Activated naive CD4-positive, alpha-beta T cell treated with anti-CD3 and anti-CD28 coated beads, Interleukin-2, amount 10 ng/mL, durations not matched to agents 7 days and 5 days (primary cell): ENCODE data around the gene FDPS.

Source experiments
- CTCF ChIA-PET: fragments of 350-600 bp; sonication (Branson Sonifier 250); formaldehyde crosslinking; loops from one replicate; lab custom pipeline; 2021; ENCODE audit warnings: antibody characterized with exemption; lab: Charles Lee
- DNase-seq: peaks from one replicate; pipeline ENCODE4 v3.0.0-alpha.2; 2020
- H3K27ac Mint-ChIP-seq: one replicate; pipeline ENCODE4 v1.8.0; 2021; ENCODE audit warnings: mild to moderate bottlenecking, moderate library complexity, mixed read lengths
- H3K27me3 Mint-ChIP-seq: one replicate; pipeline ENCODE4 v1.8.0; 2021; ENCODE audit warnings: mild to moderate bottlenecking, mixed read lengths
- H3K36me3 Mint-ChIP-seq: one replicate; pipeline ENCODE4 v1.8.0; 2021; ENCODE audit warnings: mixed read lengths
- H3K4me1 Mint-ChIP-seq: one replicate; pipeline ENCODE4 v1.8.0; 2021; ENCODE audit warnings: mixed read lengths
- H3K4me3 Mint-ChIP-seq: one replicate; pipeline ENCODE4 v1.8.0; 2021; ENCODE audit warnings: mild to moderate bottlenecking, moderate library complexity, mixed read lengths
- H3K9me3 Mint-ChIP-seq: one replicate; pipeline ENCODE4 v1.8.0; 2021; ENCODE audit warnings: mixed read lengths

Gene FDPS

DNA sequence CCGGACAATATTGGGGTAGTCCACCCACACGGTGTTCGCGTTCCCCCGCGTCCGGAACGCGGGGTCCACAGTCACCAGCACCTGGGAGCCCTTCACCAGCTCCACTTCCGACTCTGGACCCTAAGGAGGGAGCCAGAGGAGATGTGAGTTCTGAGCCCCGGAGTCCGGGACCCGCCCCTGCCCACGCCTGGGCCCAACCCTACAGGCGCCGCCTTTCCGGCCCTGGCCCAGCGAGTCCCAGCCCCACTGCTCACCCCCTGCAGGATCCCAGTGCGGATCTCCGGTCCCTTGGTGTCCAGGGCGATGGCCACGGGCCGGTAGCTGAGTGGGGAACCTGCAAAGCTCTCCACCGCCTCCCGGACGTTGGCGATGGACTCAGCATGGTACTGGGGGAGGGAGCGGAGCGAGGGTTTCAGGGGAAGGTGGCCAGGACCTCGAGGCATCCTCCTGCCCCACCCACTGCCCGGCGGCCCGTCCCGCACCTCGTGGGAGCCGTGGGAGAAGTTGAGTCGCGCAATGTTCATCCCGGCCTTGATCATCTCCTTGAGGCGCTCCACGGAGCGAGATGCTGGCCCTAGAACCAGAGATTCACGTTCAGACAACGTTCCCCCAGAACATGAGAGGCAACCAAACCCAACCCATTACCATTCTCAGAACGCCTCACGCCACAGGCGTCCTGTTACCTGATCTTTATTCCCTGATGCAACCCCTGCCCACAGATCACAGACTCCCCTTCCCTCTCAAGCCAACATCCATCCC is 13.3 kb upstream of the FDPS start:
- no peak overlapping the region for H3K4me3 Mint-ChIP-seq
- no peaks in the 10 kb centered on the region for H3K36me3 Mint-ChIP-seq
- CTCF ChIA-PET = no interaction called here
- H3K4me1 Mint-ChIP-seq = peaks cover 13% of the 10 kb centered on the region
- peaks cover 82% of the 10 kb centered on the region for H3K27me3 Mint-ChIP-seq
- DNase-seq = no peak
- no peak overlapping the region for H3K27ac Mint-ChIP-seq
- no peaks in the 10 kb centered on the region for H3K9me3 Mint-ChIP-seq

DNA sequence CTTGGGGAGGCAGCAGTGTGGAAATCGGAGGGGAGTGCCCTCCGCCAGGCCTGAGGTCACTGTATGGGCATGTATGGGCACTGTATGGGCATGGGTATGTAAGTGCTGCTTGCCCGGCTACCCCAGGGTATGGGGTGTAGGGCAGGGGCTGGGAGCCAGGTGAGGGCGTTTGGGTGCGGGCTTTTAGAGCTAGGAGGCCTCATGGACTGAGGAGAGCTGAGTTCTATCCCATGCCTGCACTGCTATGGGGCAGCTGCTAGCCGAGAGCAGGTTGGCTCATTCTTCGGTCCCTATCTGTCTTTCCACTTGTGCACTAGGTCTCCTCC is 12.8 kb upstream of the FDPS start:
- Mint-ChIP-seq H3K27ac (no peak overlapping the region), H3K9me3 (no peaks in the 10 kb centered on the region), H3K4me1 (peaks cover 13% of the 10 kb centered on the region), H3K4me3 (no peak overlapping the region), H3K36me3 (no peaks in the 10 kb centered on the region), H3K27me3 (peaks cover 84% of the 10 kb centered on the region)
- DNase-seq = no peak
- CTCF ChIA-PET = no interaction called here

- Mint-ChIP-seq H3K4me3 (no peak overlapping the region), H3K9me3 (no peaks in the 10 kb centered on the region), H3K4me1 (peaks cover 13% of the 10 kb centered on the region), H3K36me3 (no peaks in the 10 kb centered on the region), H3K27me3 (peaks cover 83% of the 10 kb centered on the region), H3K27ac (no peak overlapping the region)
- DNase-seq = no peak
- CTCF ChIA-PET = no interaction called here
These were observed 12.0 kb upstream of the FDPS start for GRCh38 chr1:155296661-155297060.

DNA sequence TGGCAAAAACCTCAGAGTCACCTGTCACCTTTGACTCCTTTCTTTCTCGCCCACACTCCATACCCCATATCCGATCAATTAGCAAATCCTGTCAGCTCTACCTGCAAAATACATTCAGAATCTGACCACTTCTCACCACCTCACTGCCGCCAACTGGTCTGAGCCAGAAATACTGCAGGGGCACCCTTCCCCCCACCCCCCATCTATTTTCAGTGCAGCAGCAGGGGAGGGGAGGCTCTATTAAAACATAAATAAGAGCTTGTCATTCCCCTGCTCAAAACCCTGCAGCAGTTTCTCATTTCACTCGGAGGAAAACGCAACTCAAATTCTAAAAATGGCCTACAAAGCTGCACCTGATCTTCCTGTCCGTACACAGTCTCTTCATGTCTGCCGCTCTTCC is 11.3 kb upstream of the FDPS start:
- CTCF ChIA-PET = no interaction called here
- Mint-ChIP-seq H3K9me3 (no peaks in the 10 kb centered on the region), H3K36me3 (no peaks in the 10 kb centered on the region), H3K4me3 (no peak overlapping the region), H3K27ac (no peak overlapping the region), H3K4me1 (peaks cover 13% of the 10 kb centered on the region), H3K27me3 (peaks cover 75% of the 10 kb centered on the region)
- DNase-seq = no peak

GRCh38 chr1:155300024-155300423 is 8.6 kb upstream of the FDPS start:
- no peaks in the 10 kb centered on the region for H3K36me3 Mint-ChIP-seq
- peaks cover 57% of the 10 kb centered on the region for H3K27me3 Mint-ChIP-seq
- CTCF ChIA-PET = interaction anchor here (1.1 kb wide), 1 partner anchor 50 kb away, joined by 3 read pairs; no protein-coding TSS in a partner anchor
- no peaks in the 10 kb centered on the region for H3K9me3 Mint-ChIP-seq
- no peak for DNase-seq
- no peak overlapping the region for H3K27ac Mint-ChIP-seq
- peaks cover 8% of the 10 kb centered on the region for H3K4me1 Mint-ChIP-seq
- H3K4me3 Mint-ChIP-seq = no peak overlapping the region

GRCh38 chr1:155300553-155301329 is 7.9 kb upstream of the FDPS start:
- Mint-ChIP-seq H3K4me3 (no peak overlapping the region), H3K27ac (no peak overlapping the region), H3K27me3 (peaks cover 55% of the 10 kb centered on the region), H3K36me3 (no peaks in the 10 kb centered on the region), H3K9me3 (no peaks in the 10 kb centered on the region), H3K4me1 (peaks cover 5% of the 10 kb centered on the region)
- no peak for DNase-seq
- CTCF ChIA-PET = no interaction called here

- Mint-ChIP-seq H3K27ac (no peak within 1 kb of the TSS), H3K4me1 (peaks cover 2% of the 10 kb centered on the region), H3K9me3 (no peaks in the 10 kb centered on the region), H3K36me3 (no peaks in the 10 kb centered on the region), H3K27me3 (peaks cover 48% of the 10 kb centered on the region), H3K4me3 (no peak within 1 kb of the TSS)
- CTCF ChIA-PET = no interaction called here
- DNase-seq = no peak
These were observed 7.3 kb upstream of the FDPS start, which contains the start of gene PKLR for GRCh38 chr1:155301342-155301841. TSS of gene PKLR (minus strand) at chr1:155301438. CDS start at chr1:155301395, 43 bp downstream.

DNA sequence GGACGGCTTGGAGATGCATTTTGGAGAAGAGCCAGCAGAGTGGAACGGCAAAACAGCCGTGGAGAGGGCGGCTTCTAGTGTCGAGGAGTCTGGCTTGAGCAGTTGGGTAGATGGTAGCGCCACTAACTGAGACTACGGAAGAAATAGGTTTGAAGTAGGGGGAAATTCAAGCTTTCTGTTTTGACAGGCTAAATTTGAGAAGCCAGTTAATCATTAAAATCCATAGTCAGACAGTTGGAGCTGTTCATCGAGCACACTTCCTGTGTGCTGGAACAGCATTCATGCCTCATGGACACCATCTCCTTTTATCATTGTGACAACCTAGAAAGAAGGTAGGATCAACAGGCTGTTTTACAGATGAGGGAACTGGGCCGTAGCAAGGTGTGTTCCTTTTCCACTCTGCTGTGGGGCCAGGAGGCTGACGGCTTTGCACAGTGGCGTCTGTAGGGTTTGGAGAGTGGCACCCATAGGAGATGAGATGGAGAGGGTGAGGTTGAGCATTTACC is 4.1 kb upstream of the FDPS start:
- Mint-ChIP-seq H3K4me3 (no peak overlapping the region), H3K36me3 (peaks cover 5% of the 10 kb centered on the region), H3K27me3 (peaks cover 22% of the 10 kb centered on the region), H3K4me1 (peaks cover 14% of the 10 kb centered on the region), H3K27ac (no peak overlapping the region), H3K9me3 (no peaks in the 10 kb centered on the region)
- CTCF ChIA-PET = interaction anchor here (4.7 kb wide), 1 partner anchor 55 kb away, joined by 39 read pairs; no protein-coding TSS in a partner anchor
- no peak for DNase-seq

- CTCF ChIA-PET = interaction anchor here (4.7 kb wide), 1 partner anchor 56 kb away, joined by 39 read pairs; no protein-coding TSS in a partner anchor
- H3K36me3 Mint-ChIP-seq = peaks cover 17% of the 10 kb centered on the region
- peak overlapping the region; percentile 34 for H3K27ac Mint-ChIP-seq
- H3K9me3 Mint-ChIP-seq = no peaks in the 10 kb centered on the region
- peaks cover 25% of the 10 kb centered on the region for H3K4me1 Mint-ChIP-seq
- peaks cover 17% of the 10 kb centered on the region for H3K27me3 Mint-ChIP-seq
- no peak for DNase-seq
- peak overlapping the region; percentile 14 for H3K4me3 Mint-ChIP-seq
These were observed 2.7 kb upstream of the FDPS start for GRCh38 chr1:155305881-155306391.

DNA sequence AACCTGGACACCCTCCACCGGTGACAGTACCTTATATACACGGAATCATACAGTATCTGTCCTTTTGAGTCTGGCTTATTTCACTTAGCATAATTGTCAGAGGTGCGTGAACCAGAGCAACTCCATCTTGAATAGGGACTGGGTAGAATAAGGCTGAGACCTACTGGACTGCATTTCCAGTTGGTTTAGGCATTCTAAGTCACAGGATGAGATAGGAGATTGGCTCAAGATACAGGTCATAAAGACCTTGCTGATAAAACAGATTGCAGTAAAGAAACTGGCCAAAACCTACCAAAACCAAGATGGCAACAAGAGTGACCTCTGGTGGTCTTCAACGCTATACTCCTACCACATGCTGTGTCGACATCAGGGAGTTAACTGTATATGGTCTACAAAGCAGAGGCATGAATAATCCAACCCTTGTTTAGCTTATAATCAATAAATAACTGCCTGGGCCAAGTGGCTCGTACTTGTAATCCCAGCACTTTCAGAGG is 1.4 kb upstream of the FDPS start:
- H3K36me3 Mint-ChIP-seq = peaks cover 28% of the 10 kb centered on the region
- H3K4me1 Mint-ChIP-seq = peaks cover 37% of the 10 kb centered on the region
- H3K27me3 Mint-ChIP-seq = peaks cover 13% of the 10 kb centered on the region
- peak overlapping the region; percentile 95 for H3K27ac Mint-ChIP-seq
- H3K9me3 Mint-ChIP-seq = no peaks in the 10 kb centered on the region
- CTCF ChIA-PET = interaction anchor here (0.6 to 4.7 kb wide), 5 partner anchors 15 to 1353 kb away, joined by 3 to 39 read pairs (median 3); no protein-coding TSS in a partner anchor
- DNase-seq = no peak
- peak overlapping the region; percentile 91 for H3K4me3 Mint-ChIP-seq

DNA sequence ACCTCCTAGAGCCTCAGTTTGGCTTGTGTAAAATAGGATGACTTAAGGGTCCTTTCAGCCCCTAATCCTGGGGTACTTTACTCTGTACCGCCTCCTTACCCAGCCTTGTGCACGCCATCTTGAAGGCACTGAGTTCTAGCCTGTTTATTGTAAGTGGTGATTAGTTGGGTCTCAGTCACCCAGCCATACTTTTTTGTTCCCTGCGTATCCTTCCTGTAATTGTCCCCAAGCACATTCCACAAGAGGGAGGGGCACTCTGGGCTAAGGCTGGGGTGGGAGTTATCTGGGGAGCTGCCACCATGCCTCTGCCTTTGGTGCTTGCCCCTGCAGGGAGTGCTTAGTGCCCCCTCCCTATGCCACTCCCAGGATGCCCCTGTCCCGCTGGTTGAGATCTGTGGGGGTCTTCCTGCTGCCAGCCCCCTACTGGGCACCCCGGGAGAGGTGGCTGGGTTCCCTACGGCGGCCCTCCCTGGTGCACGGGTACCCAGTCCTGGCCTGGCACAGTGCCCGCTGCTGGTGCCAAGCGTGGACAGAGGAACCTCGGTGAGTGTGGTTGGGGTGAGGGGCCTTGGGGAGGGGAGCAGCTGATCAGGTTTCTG is 856 bp downstream of the FDPS start:
- Mint-ChIP-seq H3K27ac (peak overlapping the region; percentile 95), H3K27me3 (peaks cover 6% of the 10 kb centered on the region), H3K36me3 (peaks cover 39% of the 10 kb centered on the region), H3K4me3 (peak overlapping the region; percentile 91), H3K9me3 (no peaks in the 10 kb centered on the region), H3K4me1 (peaks cover 45% of the 10 kb centered on the region)
- CTCF ChIA-PET = interaction anchor here (1.2 to 2.1 kb wide), 2 partner anchors 12 to 59 kb away, joined by 3 to 6 read pairs; no protein-coding TSS in a partner anchor
- DNase-seq = no peak

GRCh38 chr1:155313261-155313660 is 4.6 kb downstream of the FDPS start:
- DNase-seq = no peak
- Mint-ChIP-seq H3K27me3 (no peaks in the 10 kb centered on the region), H3K4me3 (no peak overlapping the region), H3K9me3 (no peaks in the 10 kb centered on the region), H3K27ac (no peak overlapping the region), H3K4me1 (peaks cover 38% of the 10 kb centered on the region), H3K36me3 (peaks cover 56% of the 10 kb centered on the region)
- CTCF ChIA-PET = interaction anchor here (2.2 kb wide), 1 partner anchor 9 kb away, joined by 7 read pairs; no protein-coding TSS in a partner anchor

- Mint-ChIP-seq H3K36me3 (peaks cover 52% of the 10 kb centered on the region), H3K4me3 (no peak overlapping the region), H3K9me3 (no peaks in the 10 kb centered on the region), H3K27me3 (no peaks in the 10 kb centered on the region), H3K27ac (no peak overlapping the region), H3K4me1 (peaks cover 45% of the 10 kb centered on the region)
- CTCF ChIA-PET = interaction anchor here (0.5 to 2.0 kb wide), 2 partner anchors 66 to 591 kb away, joined by 3 to 13 read pairs; no protein-coding TSS in a partner anchor
- no peak for DNase-seq
These were observed 8.3 kb downstream of the FDPS start for GRCh38 chr1:155316922-155317321.
